Activated CD8-positive, alpha-beta T cell treated with anti-CD3 and anti-CD28 coated beads for 36 hours (primary cell): Measurements from ENCODE around the gene SCN8A. TPM values are rescaled to one million over a fixed set of nuclear protein-coding genes. Genes with fewer than 3 reads are reported as not detected.
A peak's percentile ranks its signal among the peaks of the same experiment; 100 is the strongest.
"Not testable (repeated sequence)": the region's sequence is repeated elsewhere in the genome, so short reads cannot be mapped to it uniquely, and the experiment has no call there.

Source experiments
- ATAC-seq: fragments of 200-7000 bp; cut with Tn5 transposase; one replicate; pipeline ENCODE4 v1.10.0; 2021; ENCODE audit warnings: mild to moderate bottlenecking, moderate library complexity
- CTCF ChIA-PET: fragments of 350-600 bp; sonication (Branson Sonifier 250); formaldehyde crosslinking; loops from one replicate; lab custom pipeline; 2021; ENCODE audit warnings: antibody characterized with exemption; lab: Charles Lee
- POLR2A ChIA-PET: fragments of 350-600 bp; sonication (Branson Sonifier 250); formaldehyde crosslinking; loops from one replicate; lab custom pipeline; 2021; ENCODE audit warnings: antibody characterized with exemption; lab: Charles Lee
- DNase-seq: peaks from one replicate; pipeline ENCODE4 v3.0.0-alpha.2; 2020
- H3K27ac Mint-ChIP-seq: one replicate; pipeline ENCODE4 v1.8.0; 2021; ENCODE audit warnings: mild to moderate bottlenecking, mixed read lengths
- H3K27me3 Mint-ChIP-seq: one replicate; pipeline ENCODE4 v1.8.0; 2021; ENCODE audit warnings: mixed read lengths
- H3K36me3 Mint-ChIP-seq: one replicate; pipeline ENCODE4 v1.8.0; 2021; ENCODE audit warnings: low read depth, mixed read lengths
- H3K4me1 Mint-ChIP-seq: one replicate; pipeline ENCODE4 v1.8.0; 2021; ENCODE audit warnings: low read depth, mixed read lengths
- H3K4me3 Mint-ChIP-seq: one replicate; pipeline ENCODE4 v1.8.0; 2021; ENCODE audit warnings: mild to moderate bottlenecking, moderate library complexity, mixed read lengths
- H3K9me3 Mint-ChIP-seq: one replicate; pipeline ENCODE4 v1.8.0; 2021; ENCODE audit warnings: mixed read lengths
- intact Hi-C: fragments of 100-400 bp; cut with micrococcal nuclease; formaldehyde crosslinking; loops from one replicate; pipeline ENCODE4 v1.10.0; 2022
- total RNA-seq, 2 experiments: library from RNA; stranded (reverse); gene quantifications; one replicate each; pipeline ENCODE4 v1.2.3, GENCODE V29; 2021
- TF ChIP-seq, protein P1 (sequence below): fragments of 200-600 bp; IDR thresholded peaks from one replicate; pipeline ENCODE4 v1.8.0; 2022; ENCODE audit warnings: antibody characterized with exemption, mild to moderate bottlenecking

The SCN8A gene
- total RNA-seq, 2 experiments from 2014 or later, result 0.77 to 0.78 TPM

DNA sequence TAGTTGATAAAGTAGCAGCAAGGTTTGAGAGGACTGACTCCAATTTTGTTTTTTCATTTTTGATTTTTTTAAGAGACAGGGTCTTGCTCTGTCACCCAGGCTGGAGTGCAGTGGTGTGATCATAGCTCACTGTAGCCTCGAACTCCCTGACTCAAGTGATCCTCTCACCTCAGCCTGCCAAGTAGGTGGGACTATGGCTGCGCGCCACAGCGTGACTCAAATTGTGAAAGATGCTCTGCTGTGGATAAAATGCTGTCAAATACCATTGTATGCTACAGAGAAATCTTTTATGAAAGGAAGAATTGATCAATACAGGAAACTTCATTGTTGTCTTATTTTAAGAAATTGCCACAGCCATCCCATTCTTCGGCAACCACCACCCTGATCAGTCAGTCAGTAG lies 48.3 kb downstream of the SCN8A start:
- ChIA-PET POLR2A (no interaction called here), CTCF (no interaction called here)
- TF ChIP-seq, protein P1, sequence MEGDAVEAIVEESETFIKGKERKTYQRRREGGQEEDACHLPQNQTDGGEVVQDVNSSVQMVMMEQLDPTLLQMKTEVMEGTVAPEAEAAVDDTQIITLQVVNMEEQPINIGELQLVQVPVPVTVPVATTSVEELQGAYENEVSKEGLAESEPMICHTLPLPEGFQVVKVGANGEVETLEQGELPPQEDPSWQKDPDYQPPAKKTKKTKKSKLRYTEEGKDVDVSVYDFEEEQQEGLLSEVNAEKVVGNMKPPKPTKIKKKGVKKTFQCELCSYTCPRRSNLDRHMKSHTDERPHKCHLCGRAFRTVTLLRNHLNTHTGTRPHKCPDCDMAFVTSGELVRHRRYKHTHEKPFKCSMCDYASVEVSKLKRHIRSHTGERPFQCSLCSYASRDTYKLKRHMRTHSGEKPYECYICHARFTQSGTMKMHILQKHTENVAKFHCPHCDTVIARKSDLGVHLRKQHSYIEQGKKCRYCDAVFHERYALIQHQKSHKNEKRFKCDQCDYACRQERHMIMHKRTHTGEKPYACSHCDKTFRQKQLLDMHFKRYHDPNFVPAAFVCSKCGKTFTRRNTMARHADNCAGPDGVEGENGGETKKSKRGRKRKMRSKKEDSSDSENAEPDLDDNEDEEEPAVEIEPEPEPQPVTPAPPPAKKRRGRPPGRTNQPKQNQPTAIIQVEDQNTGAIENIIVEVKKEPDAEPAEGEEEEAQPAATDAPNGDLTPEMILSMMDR, result no peak
- Mint-ChIP-seq H3K4me1 (no peaks in the 10 kb centered on the region), H3K9me3 (peaks cover 5% of the 10 kb centered on the region), H3K36me3 (no peaks in the 10 kb centered on the region), H3K4me3 (no peak overlapping the region), H3K27ac (no peak overlapping the region), H3K27me3 (no peaks in the 10 kb centered on the region)
- DNase-seq, result peak; percentile 16
- no peak for ATAC-seq
- intact Hi-C loops, result no loop called here

DNA sequence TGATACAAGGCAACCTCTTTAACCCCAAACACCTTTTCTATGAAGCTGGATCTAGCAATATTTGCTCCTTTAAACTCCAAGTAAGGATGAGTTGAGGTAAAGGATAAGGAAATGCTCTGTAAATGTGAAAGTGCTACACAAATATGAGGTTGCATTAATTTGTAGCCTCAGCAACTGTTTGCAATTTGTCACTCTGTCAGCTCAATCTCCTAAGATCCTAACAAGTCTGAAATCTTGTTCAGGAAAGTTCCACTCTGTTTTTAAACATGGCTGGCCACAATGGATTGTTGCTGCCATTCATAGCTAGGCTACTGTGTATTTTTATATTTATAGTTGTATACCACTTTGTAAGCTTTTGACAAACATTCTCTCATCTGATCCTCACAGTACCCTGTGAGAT lies 51.3 kb downstream of the SCN8A start:
- H3K36me3 Mint-ChIP-seq, result no peaks in the 10 kb centered on the region
- ATAC-seq (no peak), DNase-seq (no peak)
- TF ChIP-seq, protein P1, result no peak
- H3K4me3 Mint-ChIP-seq, result no peak overlapping the region
- H3K27ac Mint-ChIP-seq, result no peak overlapping the region
- H3K27me3 Mint-ChIP-seq, result no peaks in the 10 kb centered on the region
- H3K9me3 Mint-ChIP-seq, result peaks cover 5% of the 10 kb centered on the region
- ChIA-PET CTCF (interaction anchor here (0.7 kb wide), 1 partner anchor 112 kb away, joined by 3 read pairs; no protein-coding TSS in a partner anchor), POLR2A (interaction anchor here (0.9 kb wide), 1 partner anchor 12 kb away, joined by 3 read pairs; no protein-coding TSS in a partner anchor)
- H3K4me1 Mint-ChIP-seq, result no peaks in the 10 kb centered on the region
- intact Hi-C loops, result no loop called here

DNA sequence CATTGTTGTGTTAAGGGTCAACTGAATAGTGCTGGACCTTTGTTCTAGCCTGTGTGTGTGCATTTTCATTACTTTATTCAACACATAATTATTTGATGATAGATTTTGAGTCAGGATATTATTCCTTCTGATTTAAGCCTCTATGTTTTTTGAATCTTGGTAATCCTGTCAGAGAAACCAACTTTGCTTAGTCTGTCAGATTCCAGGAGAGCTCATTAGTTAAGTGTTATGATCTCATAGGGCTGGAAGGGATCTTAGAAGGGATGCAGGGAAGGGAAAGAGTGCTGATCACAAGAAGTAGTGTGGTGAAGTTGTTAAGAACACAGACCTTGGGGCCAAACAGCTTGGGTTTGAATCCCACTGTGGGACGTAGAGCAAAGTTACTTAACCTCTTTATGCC lies 52.9 kb downstream of the SCN8A start:
- no peak overlapping the region for H3K27ac Mint-ChIP-seq
- no peak for ATAC-seq
- no peaks in the 10 kb centered on the region for H3K27me3 Mint-ChIP-seq
- H3K4me3 Mint-ChIP-seq, result no peak overlapping the region
- H3K4me1 Mint-ChIP-seq, result no peaks in the 10 kb centered on the region
- no peaks in the 10 kb centered on the region for H3K36me3 Mint-ChIP-seq
- no peak for DNase-seq
- ChIA-PET POLR2A (no interaction called here), CTCF (no interaction called here)
- TF ChIP-seq, protein P1, result no peak
- intact Hi-C loops, result no loop called here
- no peaks in the 10 kb centered on the region for H3K9me3 Mint-ChIP-seq

DNA sequence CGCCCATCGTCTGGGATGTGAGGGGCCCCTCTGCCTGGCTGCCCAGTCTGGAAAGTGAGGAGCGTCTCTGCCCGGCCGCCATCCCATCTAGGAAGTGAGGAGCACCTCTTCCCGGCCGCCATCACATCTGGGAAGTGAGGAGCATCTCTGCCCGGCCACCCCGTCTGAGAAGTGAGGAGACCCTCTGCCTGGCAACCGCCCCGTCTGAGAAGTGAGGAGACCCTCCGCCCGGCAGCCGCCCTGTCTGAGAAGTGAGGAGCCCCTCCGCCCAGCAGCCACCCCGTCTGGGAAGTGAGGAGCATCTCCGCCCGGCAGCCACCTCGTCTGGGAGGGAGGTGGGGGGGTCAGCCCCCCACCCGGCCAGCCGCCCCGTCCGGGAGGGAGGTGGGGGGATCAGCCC lies 53.7 kb downstream of the SCN8A start:
- H3K36me3 Mint-ChIP-seq, H3K4me3 Mint-ChIP-seq, H3K9me3 Mint-ChIP-seq, H3K4me1 Mint-ChIP-seq, POLR2A ChIA-PET, intact Hi-C loops, DNase-seq, ATAC-seq, H3K27me3 Mint-ChIP-seq, H3K27ac Mint-ChIP-seq, CTCF ChIA-PET: not testable (repeated sequence)

DNA sequence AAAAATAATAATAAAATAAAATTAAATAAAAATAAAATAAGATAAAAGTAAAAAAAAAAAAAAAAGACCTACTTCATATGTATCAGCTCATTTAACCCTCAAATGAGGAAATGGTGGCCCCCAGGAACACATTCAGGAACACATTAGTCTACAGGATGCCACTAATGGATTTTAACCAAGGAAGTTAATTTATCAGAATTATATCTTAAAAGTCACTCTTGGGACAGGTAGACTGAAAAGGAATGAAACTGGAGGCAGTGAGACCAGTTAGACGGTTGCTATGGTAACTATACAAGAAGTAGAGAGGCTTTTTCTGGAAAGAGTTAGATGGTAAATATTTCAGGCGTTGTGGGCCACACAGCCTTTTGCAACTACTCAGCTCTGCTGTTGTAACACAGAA lies 54.9 kb downstream of the SCN8A start:
- TF ChIP-seq, protein P1, result no peak
- ChIA-PET CTCF (no interaction called here), POLR2A (no interaction called here)
- peaks cover 2% of the 10 kb centered on the region for H3K27me3 Mint-ChIP-seq
- no peaks in the 10 kb centered on the region for H3K36me3 Mint-ChIP-seq
- ATAC-seq (no peak), DNase-seq (no peak)
- H3K9me3 Mint-ChIP-seq, result peaks cover 8% of the 10 kb centered on the region
- intact Hi-C loops, result no loop called here
- H3K4me1 Mint-ChIP-seq, result no peaks in the 10 kb centered on the region
- H3K4me3 Mint-ChIP-seq, result no peak overlapping the region
- no peak overlapping the region for H3K27ac Mint-ChIP-seq

DNA sequence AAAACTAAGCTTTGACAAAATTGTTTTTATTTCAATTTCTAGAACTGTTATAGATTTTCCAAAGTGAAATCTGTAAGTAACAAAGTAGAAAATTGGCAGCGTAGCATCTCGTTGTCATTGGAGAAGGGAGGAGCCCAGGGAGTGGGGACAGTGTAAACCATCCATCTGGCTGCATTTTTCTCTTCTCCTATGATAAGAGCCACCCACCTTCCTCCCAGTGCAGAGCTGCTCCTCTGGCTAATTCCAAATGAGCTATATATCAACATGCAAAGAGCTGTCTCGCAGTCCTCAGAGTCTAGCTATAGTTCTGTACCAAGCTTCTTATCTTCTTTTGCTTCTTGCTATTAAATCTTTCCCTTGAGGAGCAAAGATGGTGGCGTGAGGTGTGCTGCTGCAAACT lies 56.6 kb downstream of the SCN8A start:
- ATAC-seq, result no peak
- peaks cover 2% of the 10 kb centered on the region for H3K27me3 Mint-ChIP-seq
- TF ChIP-seq, protein P1, result no peak
- DNase-seq, result no peak
- peaks cover 8% of the 10 kb centered on the region for H3K9me3 Mint-ChIP-seq
- H3K27ac Mint-ChIP-seq, result no peak overlapping the region
- H3K4me1 Mint-ChIP-seq, result no peaks in the 10 kb centered on the region
- ChIA-PET CTCF (no interaction called here), POLR2A (no interaction called here)
- intact Hi-C loops, result no loop called here
- no peak overlapping the region for H3K4me3 Mint-ChIP-seq
- no peaks in the 10 kb centered on the region for H3K36me3 Mint-ChIP-seq
